GM18517 (cell line): ENCODE measurements around the gene SLC45A3.
"Not testable (repeated sequence)": the region's sequence is repeated elsewhere in the genome, so short reads cannot be mapped to it uniquely, and the experiment has no call there.

Experiments
- ATAC-seq: cut with Tn5 transposase; IDR thresholded peaks from one replicate; pipeline ENCODE4 v1.9.1; 2021; ENCODE audit warnings: mild to moderate bottlenecking, moderate library complexity; ENCODE audit not compliant: unreplicated experiment

Gene SLC45A3, protein sequence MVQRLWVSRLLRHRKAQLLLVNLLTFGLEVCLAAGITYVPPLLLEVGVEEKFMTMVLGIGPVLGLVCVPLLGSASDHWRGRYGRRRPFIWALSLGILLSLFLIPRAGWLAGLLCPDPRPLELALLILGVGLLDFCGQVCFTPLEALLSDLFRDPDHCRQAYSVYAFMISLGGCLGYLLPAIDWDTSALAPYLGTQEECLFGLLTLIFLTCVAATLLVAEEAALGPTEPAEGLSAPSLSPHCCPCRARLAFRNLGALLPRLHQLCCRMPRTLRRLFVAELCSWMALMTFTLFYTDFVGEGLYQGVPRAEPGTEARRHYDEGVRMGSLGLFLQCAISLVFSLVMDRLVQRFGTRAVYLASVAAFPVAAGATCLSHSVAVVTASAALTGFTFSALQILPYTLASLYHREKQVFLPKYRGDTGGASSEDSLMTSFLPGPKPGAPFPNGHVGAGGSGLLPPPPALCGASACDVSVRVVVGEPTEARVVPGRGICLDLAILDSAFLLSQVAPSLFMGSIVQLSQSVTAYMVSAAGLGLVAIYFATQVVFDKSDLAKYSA

DNA sequence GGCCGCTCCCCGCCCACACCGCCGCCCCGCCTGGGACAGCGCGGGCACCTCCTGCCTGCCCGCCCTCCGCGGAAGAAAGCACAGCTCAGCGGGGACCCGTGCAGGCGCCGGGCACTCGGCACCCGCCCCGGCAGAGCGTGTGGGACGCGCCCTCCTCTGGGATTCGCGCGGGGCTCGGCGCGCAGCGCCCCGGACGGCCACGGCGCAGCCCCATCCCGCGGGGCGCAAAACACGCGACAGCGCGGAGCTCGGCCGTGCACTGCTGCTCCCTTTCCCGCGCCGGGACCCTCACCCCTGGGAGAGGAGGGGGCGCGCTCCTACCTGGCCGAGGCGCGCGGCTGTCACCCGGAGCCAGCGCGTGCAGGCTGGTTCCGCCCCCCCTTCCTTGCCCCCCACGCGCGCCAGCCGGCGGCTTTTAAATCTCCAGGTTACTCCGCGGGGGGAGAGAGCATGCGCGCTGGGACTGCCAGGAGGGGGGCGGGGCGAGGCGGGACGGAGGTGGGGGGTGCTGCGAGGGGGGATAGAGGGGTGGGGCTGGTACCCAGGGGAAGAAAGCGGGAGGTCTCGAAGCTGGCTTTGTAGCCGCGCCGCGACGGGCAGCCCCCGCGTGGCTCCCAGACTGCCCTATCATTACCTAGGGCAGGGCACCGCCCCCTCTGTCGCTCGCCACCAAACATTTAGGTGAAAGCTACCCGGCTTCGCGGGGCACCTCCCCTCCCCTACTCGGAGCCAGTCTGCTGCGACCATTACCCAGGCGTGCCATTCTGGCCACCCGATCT, at the start of gene SLC45A3:
Gene SLC45A3 (minus strand): TSS at position 437 of the 779 bp plus-strand sequence. CDS start 15,853 bp downstream, outside the sequence.
- ATAC-seq = no peak

GRCh38 chr1:205726619-205727125, 46.4 kb upstream of the SLC45A3 start:
- no peak for ATAC-seq

- no peak for ATAC-seq
These were observed 45.2 kb upstream of the SLC45A3 start for GRCh38 chr1:205725514-205725913.

GRCh38 chr1:205720740-205721139, 40.4 kb upstream of the SLC45A3 start:
- not testable (repeated sequence) for ATAC-seq

GRCh38 chr1:205719762-205720161, 39.5 kb upstream of the SLC45A3 start:
- ATAC-seq = no peak

DNA sequence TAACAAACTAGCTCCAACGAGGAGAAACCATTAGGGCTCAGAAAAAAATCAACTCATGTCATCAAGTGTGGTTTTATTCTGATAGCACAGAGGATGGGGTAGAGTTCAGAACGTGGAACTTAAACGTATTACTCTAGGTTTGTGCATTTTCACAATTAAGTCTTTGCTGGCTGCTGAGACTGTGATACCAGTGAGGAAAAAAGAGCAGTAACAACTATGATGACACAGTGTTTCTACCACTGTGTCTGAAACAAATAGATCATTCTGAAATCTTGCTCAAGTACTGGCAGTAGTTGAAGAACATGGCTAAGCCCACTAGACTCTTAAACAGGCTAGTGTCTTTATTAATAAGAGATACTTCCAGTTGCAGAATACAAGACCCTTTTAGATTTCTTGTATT, 38.7 kb upstream of the SLC45A3 start:
- no peak for ATAC-seq

GRCh38 chr1:205716371-205717132, 36.2 kb upstream of the SLC45A3 start:
- ATAC-seq = no peak

DNA sequence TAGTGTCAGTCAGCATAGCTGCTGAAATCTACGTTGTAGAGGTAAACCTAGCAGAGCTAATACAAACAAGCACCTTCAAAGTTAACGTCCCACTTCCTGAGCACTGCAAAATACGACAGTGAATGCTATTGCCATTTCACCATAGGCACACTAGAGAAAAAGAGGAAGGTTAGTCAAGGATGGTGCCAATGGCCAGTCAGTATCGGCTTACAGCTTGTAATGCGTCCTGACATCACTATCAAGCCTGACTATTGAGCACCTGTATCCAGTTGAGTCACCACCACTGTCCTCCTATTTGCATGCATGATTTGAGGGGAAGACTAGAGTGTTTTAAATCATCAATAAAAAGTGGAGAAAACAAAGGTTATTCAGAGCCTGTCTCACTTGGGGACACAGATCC, 35.3 kb upstream of the SLC45A3 start:
- no peak for ATAC-seq

DNA sequence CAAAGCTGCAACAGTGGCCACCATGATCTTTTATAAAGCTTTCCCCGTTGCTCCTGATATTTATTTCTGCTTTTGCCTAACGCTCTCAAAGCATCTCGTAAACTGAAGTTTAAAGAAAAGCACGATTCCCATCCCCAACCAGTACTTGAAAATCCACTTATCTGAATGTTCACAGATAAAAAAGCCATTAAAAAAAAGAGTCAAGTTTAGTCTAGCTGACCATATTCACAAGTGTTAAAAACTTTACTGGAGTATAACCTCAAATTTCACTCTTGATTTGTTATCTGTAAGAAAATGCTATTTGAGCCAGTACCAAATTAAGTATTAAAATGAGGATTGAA, 34.6 kb upstream of the SLC45A3 start:
- ATAC-seq = no peak

DNA sequence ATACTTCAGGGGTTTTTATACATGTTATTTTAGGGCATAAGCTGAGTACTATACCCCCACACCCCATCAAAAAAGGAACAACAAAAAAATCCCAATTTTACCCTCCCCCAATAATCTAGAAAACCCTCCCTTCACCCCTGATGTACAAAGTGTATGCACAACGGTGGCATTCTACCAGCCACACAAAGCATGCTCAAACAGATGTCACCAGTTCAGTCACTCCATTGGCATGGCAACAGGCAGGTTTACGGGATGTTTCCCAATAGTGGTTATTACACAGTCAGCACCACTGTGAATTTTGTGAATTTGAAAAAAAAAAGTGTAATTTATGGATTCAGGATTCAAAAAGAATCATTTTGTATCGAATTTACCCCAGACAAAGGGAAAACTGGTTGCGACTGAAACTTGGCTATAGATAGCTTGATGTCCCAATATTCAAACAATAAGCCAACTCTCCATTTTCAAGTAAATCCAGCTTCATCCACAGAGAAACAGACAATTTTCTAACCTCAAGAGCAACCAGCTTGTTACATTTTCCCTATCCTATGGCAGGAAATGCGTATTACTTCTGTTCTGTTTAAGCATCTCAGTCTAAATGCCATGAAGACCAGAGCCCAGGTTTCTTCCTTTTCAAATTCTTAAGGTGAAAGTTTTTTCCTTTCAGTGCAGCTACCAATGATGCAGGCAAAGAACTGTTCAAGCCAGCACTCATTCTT, 34.0 kb upstream of the SLC45A3 start:
- ATAC-seq = no peak

DNA sequence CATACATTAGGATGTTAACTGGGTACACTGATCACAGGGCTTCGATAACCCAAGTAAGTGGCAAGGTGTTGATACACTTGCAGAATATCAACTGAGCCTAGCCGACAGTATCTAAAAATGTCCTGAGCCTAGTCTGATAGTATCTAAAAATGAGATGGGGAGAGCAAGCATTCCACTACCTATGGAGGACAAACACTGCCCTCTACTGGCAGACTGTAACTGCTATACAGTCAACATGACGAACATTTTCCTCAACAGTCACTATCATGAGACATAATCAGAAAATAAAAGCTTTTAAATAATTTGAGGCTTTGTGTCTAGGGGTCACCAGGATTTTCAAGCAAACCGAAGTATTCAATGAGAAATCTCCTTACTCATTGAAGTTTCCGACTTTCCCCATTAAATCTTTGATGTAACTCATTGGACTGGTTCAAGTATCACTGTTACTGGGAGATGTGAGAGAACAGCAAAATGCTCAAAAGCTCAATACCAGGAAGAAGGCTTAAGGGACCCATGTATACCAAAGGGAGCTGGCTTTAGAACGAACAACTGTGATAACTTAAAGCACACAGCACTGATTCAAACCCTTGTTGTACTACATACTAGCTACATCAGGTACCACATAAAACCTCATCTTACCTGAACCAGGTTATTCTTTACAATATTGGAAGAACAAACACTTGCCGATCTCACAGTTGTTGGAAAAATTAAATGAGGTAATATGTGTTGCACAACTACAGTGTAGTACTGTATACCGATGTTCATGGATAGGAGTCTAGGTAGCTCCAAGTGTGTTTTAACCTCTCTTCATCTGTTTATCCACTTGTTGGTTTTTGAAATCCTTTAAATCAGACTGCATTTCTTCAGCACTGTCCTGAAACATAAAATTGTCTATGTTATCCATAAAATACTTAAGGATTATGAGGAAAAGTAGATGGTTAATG, 31.1 kb upstream of the SLC45A3 start:
- no peak for ATAC-seq

DNA sequence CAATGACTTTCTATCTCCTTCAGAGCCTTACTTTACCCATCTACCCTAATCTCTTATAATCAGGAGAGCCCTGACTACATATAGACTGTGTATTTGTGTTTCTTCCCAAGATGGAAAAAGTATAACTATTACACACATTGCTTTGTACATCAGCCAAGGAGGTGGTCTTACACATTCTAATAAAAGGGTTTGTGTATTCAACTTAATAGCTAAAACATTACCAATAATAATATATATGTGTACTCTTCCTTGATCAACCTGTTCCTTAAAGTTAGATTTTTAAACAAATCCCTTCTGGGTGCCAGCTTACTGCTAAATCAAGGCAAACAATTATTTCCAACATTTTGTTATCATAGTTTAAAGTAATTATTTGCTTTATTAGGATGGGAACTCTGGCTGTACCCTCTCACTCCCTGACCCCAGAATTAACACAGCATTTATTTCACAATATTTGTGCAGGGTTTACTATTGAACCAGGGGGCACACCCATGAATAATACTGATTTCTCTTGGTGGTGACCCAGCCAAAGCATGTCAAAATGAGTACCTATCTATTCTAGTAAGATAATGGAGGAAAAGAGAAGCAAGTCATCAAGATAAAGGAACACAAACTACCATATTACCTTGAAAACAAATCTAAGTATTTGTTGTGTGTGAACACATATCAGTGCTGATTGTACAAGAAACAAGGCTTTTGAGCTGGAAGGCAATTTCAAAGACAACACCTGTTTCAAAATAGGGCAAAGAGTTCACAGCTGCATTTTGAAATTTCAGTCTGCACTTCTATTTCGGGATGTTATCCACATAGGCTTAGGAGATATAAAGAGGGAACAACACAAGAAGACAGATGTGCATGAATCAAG, 30.1 kb upstream of the SLC45A3 start:
- ATAC-seq = no peak

DNA sequence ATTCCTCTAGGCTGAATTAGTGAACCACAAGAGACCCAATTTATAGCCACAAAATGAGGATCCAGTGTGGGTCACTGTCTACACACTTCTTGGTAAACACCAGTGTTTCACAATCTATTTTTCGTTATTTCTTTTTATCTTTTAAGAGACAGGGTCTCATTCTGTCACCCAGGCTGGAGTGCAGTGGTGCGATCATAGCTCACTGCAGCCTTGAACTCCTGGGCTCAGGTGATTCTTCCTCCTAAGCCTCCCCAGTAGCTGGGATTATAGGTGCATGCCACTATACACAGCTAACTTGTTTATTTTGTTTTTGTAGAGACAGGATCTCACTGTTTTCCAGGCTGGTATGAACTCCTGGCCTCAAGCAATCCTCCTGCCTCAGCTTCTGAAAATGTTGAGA, 29.3 kb upstream of the SLC45A3 start:
- ATAC-seq = no peak

- ATAC-seq = no peak
These were observed 28.7 kb upstream of the SLC45A3 start for GRCh38 chr1:205709059-205709398.

DNA sequence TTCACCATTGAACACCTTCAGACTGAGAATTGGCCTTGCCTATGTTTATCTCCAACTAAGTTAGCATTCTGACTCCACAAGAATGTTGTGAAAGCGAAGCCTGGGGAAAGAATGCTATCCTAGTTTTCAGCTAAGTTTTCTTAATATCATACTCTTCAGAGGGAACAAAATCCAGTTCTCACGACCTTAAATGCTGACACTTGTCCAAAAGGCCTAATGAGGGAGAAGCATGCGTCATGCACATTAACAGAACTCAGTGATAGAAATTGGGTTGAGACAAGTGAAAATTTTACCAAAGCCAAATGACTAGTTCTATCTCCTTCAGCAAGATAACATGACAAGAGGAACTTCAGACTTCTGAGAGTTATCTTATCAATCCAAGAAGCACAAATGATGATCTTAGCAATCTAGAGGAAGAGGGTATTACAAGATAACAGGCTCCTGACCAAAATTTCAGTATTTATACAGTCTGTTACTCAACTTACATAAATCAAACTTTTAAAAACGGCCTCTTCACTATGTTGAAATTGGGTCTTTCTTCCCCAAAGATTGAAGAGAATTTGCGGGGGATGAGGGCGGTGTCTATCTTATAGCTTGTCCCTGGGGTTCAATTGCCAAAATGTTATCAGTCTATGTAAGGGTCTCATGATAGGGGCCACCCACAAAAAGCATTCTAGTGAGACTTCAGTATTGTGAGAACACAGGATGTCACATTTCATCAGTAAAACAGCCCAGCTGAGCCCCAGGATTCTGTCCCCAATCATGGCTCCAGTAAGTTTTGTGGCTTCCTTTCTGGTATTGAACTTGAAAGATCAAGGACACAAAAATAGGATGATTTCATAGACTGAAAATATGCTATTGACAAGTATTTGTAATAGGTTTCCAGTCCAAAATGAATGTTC, 26.5 kb upstream of the SLC45A3 start:
- no peak for ATAC-seq

- no peak for ATAC-seq
These were observed 24.6 kb upstream of the SLC45A3 start for GRCh38 chr1:205704903-205705302.

- no peak for ATAC-seq
These were observed 22.8 kb upstream of the SLC45A3 start for GRCh38 chr1:205703072-205703471.
